ENCODE measurements around the gene KCTD15. TPM values are rescaled to one million over a fixed set of nuclear protein-coding genes. Genes with fewer than 3 reads are reported as not detected.

Gene KCTD15
- total RNA-seq, 6 donors from 2014 or later: 13.4 to 98.1 (median 30.5) TPM

- TF ChIP-seq POLR2AphosphoS5 (IDR thresholded peaks at IDR 0.05) (no peak), CTCF (IDR thresholded peaks at IDR 0.05) (no peak), EP300 (IDR thresholded peaks at IDR 0.05) (no peak), POLR2A (IDR thresholded peaks at IDR 0.05) (no peak)
- no peak overlapping the region for H3K27ac ChIP-seq
- no peaks in the 10 kb centered on the region for H3K36me3 ChIP-seq
- DNase-seq: no peak
- WGBS, 2 donors: 77 to 85% methylated on average over 4 of the region's 4 CpGs
- no peak overlapping the region for H3K4me3 ChIP-seq
- no peaks in the 10 kb centered on the region for H3K9me3 ChIP-seq
- no peaks in the 10 kb centered on the region for H3K27me3 ChIP-seq
- ATAC-seq (ENCODE audit: low FRiP score in 2 of 2): no peak
- H3K4me1 ChIP-seq: peaks cover 0 to under 1% (median 0%) of the 10 kb centered on the region in 4 donors
Observed at GRCh38 chr19:33862981-33863380, 66.3 kb downstream of the KCTD15 start.

GRCh38 chr19:33863436-33863835 lies 66.8 kb downstream of the KCTD15 start:
- WGBS, 2 donors: 88 to 98% methylated on average over 4 to 5 of the region's 5 CpGs
- Histone ChIP-seq H3K36me3 (no peaks in the 10 kb centered on the region), H3K4me3 (no peak overlapping the region), H3K4me1 (peaks cover 0 to 5% (median under 1%) of the 10 kb centered on the region in 4 donors), H3K9me3 (no peaks in the 10 kb centered on the region), H3K27ac (no peak overlapping the region), H3K27me3 (no peaks in the 10 kb centered on the region)
- ATAC-seq (ENCODE audit: low FRiP score in 2 of 2) (no peak), DNase-seq (no peak)
- no peak for TF ChIP-seq EP300 (IDR thresholded peaks at IDR 0.05)
- no peak for TF ChIP-seq POLR2A (IDR thresholded peaks at IDR 0.05)
- TF ChIP-seq CTCF (IDR thresholded peaks at IDR 0.05): no peak
- TF ChIP-seq POLR2AphosphoS5 (IDR thresholded peaks at IDR 0.05): no peak

GRCh38 chr19:33864311-33864850 lies 67.7 kb downstream of the KCTD15 start:
- DNase-seq (no peak), ATAC-seq (ENCODE audit: low FRiP score in 2 of 2) (no peak)
- Histone ChIP-seq H3K27ac (no peak overlapping the region), H3K36me3 (no peaks in the 10 kb centered on the region), H3K9me3 (no peaks in the 10 kb centered on the region), H3K27me3 (no peaks in the 10 kb centered on the region), H3K4me1 (peaks cover 4 to 12% (median 8%) of the 10 kb centered on the region in 4 donors), H3K4me3 (no peak overlapping the region)
- TF ChIP-seq CTCF (IDR thresholded peaks at IDR 0.05) (no peak), EP300 (IDR thresholded peaks at IDR 0.05) (no peak), POLR2AphosphoS5 (IDR thresholded peaks at IDR 0.05) (no peak), POLR2A (IDR thresholded peaks at IDR 0.05) (no peak)
- WGBS, 2 donors: 94 to 100% methylated on average over 3 of the region's 3 CpGs

GRCh38 chr19:33865306-33865705 lies 68.6 kb downstream of the KCTD15 start:
- WGBS, 2 donors: 89 to 90% methylated on average over 10 of the region's 10 CpGs
- TF ChIP-seq EP300 (IDR thresholded peaks at IDR 0.05): no peak
- TF ChIP-seq POLR2AphosphoS5 (IDR thresholded peaks at IDR 0.05): no peak
- TF ChIP-seq POLR2A (IDR thresholded peaks at IDR 0.05): no peak
- TF ChIP-seq CTCF (IDR thresholded peaks at IDR 0.05): no peak
- no peak for ATAC-seq (ENCODE audit: low FRiP score in 2 of 2)
- no peaks in the 10 kb centered on the region for H3K36me3 ChIP-seq
- no peaks in the 10 kb centered on the region for H3K9me3 ChIP-seq
- DNase-seq: no peak
- H3K27ac ChIP-seq: no peak overlapping the region
- peaks cover 4 to 12% (median 8%) of the 10 kb centered on the region in 4 donors for H3K4me1 ChIP-seq
- H3K27me3 ChIP-seq: no peaks in the 10 kb centered on the region
- no peak overlapping the region for H3K4me3 ChIP-seq

Other genes with a start within 250 kb of the KCTD15 start
- 1 to 10 TPM in 1 of 6 donors, under 1 TPM in 3, not detected in 2; 0.46 to 3.1 (median 0.72) TPM for gene CHST8, start 174.9 kb upstream of the KCTD15 start, total RNA-seq

All from upper lobe of left lung (tissue), 6 donors.